PC-3 (cell line): ENCODE results near the gene LLGL2.
A peak's percentile ranks its signal among the peaks of the same experiment; 100 is the strongest.

Source experiments
- CTCF ChIP-seq: fragments of 300-600 bp; sonication (generic); conservative IDR thresholded peaks from 2 replicates; pipeline ENCODE4 v1.5.1; 2017; ENCODE audit warnings: antibody characterized with exemption, low read depth, mild to moderate bottlenecking, low read length
- EZH2 ChIP-seq: fragments of 300-600 bp; sonication (generic); IDR thresholded peaks from one replicate; pipeline ENCODE4 v1.6.1; 2017; ENCODE audit warnings: antibody characterized with exemption, mild to moderate bottlenecking, low read length; ENCODE audit not compliant: unreplicated experiment

- TF ChIP-seq CTCF (peak; percentile 69), EZH2 (no peak)
Measured at GRCh38 chr17:75524970-75525805, at the start of gene LLGL2.
